ENCODE results near the gene MYO15B. TPM values are rescaled to one million over a fixed set of nuclear protein-coding genes. Genes with fewer than 3 reads are reported as not detected.

The MYO15B gene
- total RNA-seq, 3 donors from 2014 or later, result 591 to 1,071 (median 660) TPM

DNA sequence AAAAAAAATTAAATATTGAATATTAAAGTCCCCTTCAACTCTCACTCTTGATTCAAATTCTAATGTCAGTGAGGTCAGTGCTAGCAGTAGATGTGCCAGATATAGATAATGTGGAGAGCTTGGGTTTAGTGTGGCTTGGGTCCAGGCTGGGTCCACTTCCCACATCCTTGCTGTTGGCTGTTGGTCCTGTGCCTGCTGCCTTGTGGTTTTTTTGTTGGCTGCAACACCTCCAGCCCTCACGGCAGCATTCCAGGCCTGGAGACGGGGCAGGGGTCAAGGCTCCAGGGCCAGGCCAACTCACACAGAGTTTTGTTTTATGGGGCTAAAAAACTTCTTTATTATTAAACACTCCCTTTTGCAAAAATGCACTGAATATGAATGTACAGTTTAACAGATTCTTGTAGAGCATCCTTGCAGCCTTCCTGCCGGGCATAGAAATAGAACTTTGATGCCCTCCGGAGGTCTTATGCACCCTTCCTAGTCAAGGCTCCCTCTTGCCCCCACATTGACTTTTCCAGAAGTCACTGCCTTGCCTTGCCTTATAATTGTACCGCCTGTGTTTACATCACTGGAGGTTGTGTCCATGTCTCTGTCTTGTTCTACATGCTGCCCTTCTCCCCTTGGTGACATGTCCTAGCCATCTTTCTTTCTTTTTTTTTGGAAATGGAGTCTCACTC is 25.5 kb upstream of the MYO15B start:
- Histone ChIP-seq H3K4me3 (no peak overlapping the region), H3K36me3 (ENCODE audit: low read depth) (peaks cover 19% of the 10 kb centered on the region), H3K9me3 (no peaks in the 10 kb centered on the region), H3K4me1 (ENCODE audit: low read depth) (peaks cover 13% of the 10 kb centered on the region)
- ATAC-seq (no peak), DNase-seq (no peak)
- intact Hi-C loops (cut with DNase I, micrococcal nuclease), result no loop called here
- TF ChIP-seq CTCF (IDR thresholded peaks at IDR 0.05), result no peak

GRCh38 chr17:75563063-75563758 is 24.4 kb upstream of the MYO15B start:
- intact Hi-C loops (cut with DNase I, micrococcal nuclease), result no loop called here
- DNase-seq (no peak), ATAC-seq (no peak)
- H3K36me3 ChIP-seq (ENCODE audit: low read depth), result peaks cover 19% of the 10 kb centered on the region
- no peaks in the 10 kb centered on the region for H3K9me3 ChIP-seq
- no peak for TF ChIP-seq CTCF (IDR thresholded peaks at IDR 0.05)
- no peak overlapping the region for H3K4me3 ChIP-seq
- peaks cover 1% of the 10 kb centered on the region for H3K4me1 ChIP-seq (ENCODE audit: low read depth)

- intact Hi-C loops (cut with DNase I, micrococcal nuclease), result no loop called here
- Histone ChIP-seq H3K36me3 (ENCODE audit: low read depth) (peaks cover 22% of the 10 kb centered on the region), H3K9me3 (no peaks in the 10 kb centered on the region), H3K4me3 (no peak overlapping the region), H3K4me1 (ENCODE audit: low read depth) (no peaks in the 10 kb centered on the region)
- TF ChIP-seq CTCF (IDR thresholded peaks at IDR 0.05), result no peak
- ATAC-seq (no peak), DNase-seq (no peak)
These were observed 23.4 kb upstream of the MYO15B start for GRCh38 chr17:75564195-75564594.

GRCh38 chr17:75565066-75565465 is 22.5 kb upstream of the MYO15B start:
- intact Hi-C loops (cut with DNase I, micrococcal nuclease), result no loop called here
- Histone ChIP-seq H3K36me3 (ENCODE audit: low read depth) (peaks cover 22% of the 10 kb centered on the region), H3K9me3 (no peaks in the 10 kb centered on the region), H3K4me3 (no peak overlapping the region), H3K4me1 (ENCODE audit: low read depth) (no peaks in the 10 kb centered on the region)
- peak; percentile 23 for ATAC-seq
- no peak for DNase-seq
- no peak for TF ChIP-seq CTCF (IDR thresholded peaks at IDR 0.05)

- TF ChIP-seq CTCF (IDR thresholded peaks at IDR 0.05), result no peak
- DNase-seq, result no peak
- peaks cover 22% of the 10 kb centered on the region for H3K36me3 ChIP-seq (ENCODE audit: low read depth)
- H3K9me3 ChIP-seq, result no peaks in the 10 kb centered on the region
- no peak overlapping the region for H3K4me3 ChIP-seq
- no peak for ATAC-seq
- no peaks in the 10 kb centered on the region for H3K4me1 ChIP-seq (ENCODE audit: low read depth)
- intact Hi-C loops (cut with DNase I, micrococcal nuclease), result no loop called here
These were observed 22.0 kb upstream of the MYO15B start for GRCh38 chr17:75565618-75566017.
